Fibroblast of skin of left quadriceps (primary cell): ENCODE data around the gene EBI3.
"Not testable (repeated sequence)": the region's sequence is repeated elsewhere in the genome, so short reads cannot be mapped to it uniquely, and the experiment has no call there.

Experiments
- DNase-seq, 2 experiments: peaks; one replicate each; pipeline ENCODE4 v3.0.0-alpha.2; 2013; ENCODE audit warnings: low read depth in 2 of 2

Gene EBI3

GRCh38 chr19:4200940-4201542 is 28.3 kb upstream of the EBI3 start:
- DNase-seq, result no peak

- no peak for DNase-seq
Observed at GRCh38 chr19:4201798-4202197, 27.5 kb upstream of the EBI3 start.

GRCh38 chr19:4206818-4207484 is 22.4 kb upstream of the EBI3 start:
- DNase-seq, result no peak

- DNase-seq, result no peak
Observed at GRCh38 chr19:4208385-4209094, 20.8 kb upstream of the EBI3 start.

DNA sequence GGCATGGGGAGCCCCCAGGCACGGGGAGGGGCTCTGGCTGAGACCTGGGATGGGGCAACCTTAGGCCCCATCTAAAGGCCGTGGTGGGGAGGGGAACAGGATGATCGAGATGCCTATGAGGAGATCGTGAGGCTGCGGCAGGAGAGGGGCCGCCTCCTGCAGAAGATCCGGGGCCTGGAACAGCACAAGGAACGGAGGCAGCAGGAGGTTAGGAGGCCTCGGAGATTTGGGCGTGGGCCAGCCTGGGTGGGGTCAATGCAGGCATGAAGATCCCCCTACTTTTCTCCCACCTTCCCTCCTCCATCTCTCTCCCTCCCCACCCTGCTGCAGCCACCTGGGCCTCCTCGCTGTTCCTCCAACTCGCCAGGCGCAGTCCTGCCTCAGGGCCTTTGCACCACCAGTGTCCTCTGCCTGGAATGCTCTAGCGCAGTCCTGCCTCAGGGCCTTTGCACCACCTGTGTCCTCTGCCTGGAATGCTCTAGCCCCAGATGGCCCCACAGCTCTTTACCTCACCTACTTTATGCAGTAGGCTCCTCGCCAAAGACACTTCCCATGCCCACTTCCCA is 19.1 kb upstream of the EBI3 start:
- DNase-seq, result no peak

- no peak for DNase-seq
Observed at GRCh38 chr19:4213116-4213515, 16.2 kb upstream of the EBI3 start.

DNA sequence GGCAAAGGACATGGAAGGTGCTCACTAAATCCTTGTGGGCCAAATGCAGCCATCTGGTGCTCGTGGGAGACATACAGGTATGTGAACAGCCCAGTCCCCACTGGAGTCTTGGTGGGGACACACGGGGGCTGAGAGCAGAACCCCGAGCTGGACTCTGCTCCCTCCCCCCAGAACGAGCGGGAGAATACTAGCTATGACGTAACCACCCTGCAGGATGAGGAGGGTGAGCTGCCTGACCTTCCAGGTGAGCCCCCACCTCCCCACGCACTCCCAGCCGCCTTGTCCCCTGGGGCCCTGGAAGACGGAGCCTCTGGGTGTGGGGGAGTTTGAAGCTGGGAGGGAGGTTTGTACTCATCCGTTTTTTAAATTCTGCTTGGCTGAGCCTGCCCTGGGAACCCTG is 13.5 kb upstream of the EBI3 start:
- DNase-seq, result no peak

- DNase-seq, result no peak
Observed at GRCh38 chr19:4216846-4217245, 12.5 kb upstream of the EBI3 start.

GRCh38 chr19:4217429-4218264 is 11.7 kb upstream of the EBI3 start:
- no peak for DNase-seq

DNA sequence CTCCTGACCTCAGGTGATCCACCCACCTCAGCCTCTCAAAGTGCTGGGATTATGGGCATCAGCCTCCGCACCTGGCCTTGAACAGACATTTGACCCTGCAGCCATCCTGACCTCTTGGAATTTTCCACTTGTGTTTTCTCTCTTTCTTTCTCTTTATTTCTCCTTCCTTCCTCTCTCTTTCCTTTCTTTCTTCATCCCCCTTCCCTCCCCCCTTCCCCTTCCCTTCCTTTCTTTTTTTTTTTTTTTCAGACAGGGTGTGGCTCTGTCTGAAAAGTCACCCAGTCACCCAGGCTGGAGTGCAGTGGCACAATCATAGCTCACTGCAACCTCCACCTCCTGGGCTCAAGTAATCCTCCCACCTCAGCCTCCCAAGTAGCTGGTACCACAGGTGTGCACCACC is 10.8 kb upstream of the EBI3 start:
- not testable (repeated sequence) for DNase-seq

DNA sequence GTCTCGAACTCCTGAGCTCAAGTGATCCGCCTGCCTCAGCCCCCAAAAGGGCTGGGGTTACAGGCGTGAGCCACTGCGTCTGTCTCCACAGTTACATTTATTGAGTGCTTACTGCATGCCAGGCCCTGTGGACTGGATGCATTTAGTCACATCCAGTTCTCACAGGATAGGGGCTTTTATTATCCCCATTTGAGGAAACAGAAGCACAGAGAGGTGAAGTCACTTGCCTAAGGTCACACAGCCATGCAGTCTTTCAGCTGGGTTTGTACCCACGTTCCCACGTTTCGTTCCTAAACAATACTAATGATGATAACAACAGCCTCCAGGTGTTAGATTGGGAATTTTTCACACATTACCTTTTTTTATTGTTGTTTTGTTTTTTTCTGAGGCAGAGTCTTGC is 9.1 kb upstream of the EBI3 start:
- no peak for DNase-seq

GRCh38 chr19:4224470-4224869 is 4.9 kb upstream of the EBI3 start:
- no peak for DNase-seq

DNA sequence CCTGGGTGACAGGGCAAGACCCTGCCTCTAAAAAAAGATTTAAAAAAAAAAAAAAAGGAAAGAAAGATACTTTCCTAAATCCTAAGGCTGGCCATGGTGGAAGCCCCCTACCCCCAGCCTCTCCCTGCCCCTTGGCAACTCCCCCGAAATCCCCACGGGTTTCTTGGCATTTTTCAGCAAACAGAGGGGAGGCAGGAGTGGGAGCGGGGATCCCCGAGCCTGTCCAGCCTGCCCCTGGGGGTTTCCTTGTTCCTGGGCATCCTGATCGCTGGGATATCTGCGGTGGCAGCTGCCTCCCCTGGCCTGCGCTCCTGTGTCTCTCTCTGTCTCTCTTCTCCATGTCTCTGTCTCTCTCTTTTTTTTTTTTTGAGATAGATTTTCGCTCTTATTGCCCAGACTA is 3.4 kb upstream of the EBI3 start:
- DNase-seq, result no peak

GRCh38 chr19:4227771-4228170 is 1.6 kb upstream of the EBI3 start:
- DNase-seq, result no peak

DNA sequence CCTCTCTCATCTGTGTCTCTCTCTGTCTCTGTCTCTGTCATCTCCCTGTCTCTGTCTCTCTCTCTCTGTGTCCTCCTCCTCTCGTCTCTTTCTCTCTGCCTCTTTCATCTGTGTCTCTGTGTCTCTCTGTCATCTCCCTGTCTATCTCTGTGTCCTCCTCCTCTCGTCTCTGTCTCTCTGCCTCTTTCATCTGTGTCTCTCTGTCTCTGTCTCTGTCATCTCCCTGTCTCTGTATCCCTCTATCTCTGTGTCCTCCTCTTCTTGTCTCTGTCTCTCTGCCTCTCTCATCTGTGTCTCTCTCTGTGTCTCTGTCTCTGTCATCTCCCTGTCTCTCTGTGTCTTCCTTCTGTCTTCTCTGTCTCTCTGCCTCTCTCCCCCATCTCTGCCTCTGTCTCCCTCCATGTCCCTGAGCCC is 551 bp upstream of the EBI3 start:
- no peak for DNase-seq

DNA sequence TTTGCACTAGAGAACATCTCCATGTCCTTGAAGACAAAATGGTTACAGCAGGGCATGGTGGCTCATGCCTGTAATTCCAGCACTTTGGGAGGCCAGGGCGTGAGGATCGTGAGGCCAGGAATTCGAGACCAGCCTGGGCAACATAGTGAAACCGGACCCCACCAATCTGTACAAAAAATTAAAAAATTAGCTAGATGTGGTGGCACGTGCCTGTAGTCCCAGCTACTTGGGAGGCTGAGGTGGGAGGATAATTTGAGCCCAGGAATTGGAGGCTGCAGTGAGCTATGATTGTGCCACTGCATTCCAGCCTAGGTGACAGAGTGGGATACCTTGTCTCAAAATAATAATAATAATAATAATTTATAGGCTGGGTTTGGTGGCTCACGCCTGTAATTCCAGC is 914 bp downstream of the EBI3 start:
- not testable (repeated sequence) for DNase-seq

- DNase-seq, result not testable (repeated sequence)
Observed at GRCh38 chr19:4231521-4231920, 2.2 kb downstream of the EBI3 start.

DNA sequence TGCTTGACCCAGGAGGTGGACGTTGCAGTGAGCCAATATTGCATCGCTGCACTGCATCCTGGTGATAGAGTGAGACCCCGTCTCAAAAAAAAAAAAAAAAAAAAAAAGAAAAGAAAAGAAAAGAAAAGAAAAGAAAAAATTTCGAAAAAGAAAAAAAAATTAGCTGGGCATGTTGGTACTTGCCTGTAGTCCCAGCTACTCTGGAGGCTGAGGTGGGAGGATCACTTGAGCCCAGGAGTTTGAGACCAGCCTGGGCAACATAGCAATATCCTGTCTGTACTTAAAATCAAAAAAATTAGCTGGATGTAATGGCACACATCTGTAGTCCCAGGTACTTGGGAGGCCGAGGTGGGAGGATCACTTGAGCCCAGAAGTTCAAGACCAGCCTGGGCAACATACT is 2.8 kb downstream of the EBI3 start:
- not testable (repeated sequence) for DNase-seq

DNA sequence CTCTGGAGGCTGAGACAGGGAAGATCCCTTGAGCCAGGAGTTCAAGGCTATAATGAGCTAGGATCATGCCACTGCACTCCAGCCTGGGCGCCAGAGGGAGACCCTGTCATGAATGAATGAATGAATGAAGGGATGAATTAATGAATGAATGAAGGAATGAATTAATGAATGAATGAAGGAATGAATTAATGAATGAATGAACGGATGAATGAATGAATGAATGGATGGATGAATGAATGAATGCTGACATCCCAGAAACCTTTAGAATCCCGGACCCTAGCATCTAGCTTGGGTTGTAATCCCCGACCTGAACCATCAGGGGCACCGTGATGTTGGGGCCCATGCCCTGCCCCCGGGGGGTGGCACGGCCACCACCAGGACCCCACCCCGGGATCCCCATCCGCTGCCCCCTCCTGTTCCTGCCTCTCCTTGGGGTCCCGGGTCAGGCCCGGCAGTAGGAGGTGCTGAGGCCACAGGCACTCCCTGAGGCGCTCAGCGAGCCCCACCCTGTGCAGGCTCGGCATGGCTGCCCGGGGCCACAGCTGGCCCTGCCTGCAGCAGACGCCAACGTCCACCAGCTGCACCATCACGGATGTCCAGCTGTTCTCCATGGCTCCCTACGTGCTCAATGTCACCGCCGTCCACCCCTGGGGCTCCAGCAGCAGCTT is 3.4 kb downstream of the EBI3 start:
- no peak for DNase-seq

GRCh38 chr19:4233282-4233853 is 4.0 kb downstream of the EBI3 start:
- no peak for DNase-seq
